Measurements from ENCODE around the gene CST3. TPM values are rescaled to one million over a fixed set of nuclear protein-coding genes. Genes with fewer than 3 reads are reported as not detected.
A peak's percentile ranks its signal among the peaks of the same experiment; 100 is the strongest.

Gene CST3
- polyA plus RNA-seq, 2 donors: 262 to 448 TPM

- H3K27me3 ChIP-seq (ENCODE audit: control insufficient read depth in 1 of 2, insufficient read depth in 2 of 2, low read length in 2 of 2): no peaks in the 10 kb centered on the region
- WGBS, 2 donors: 74 to 77% methylated on average over 10 of the region's 10 CpGs
- no peaks in the 10 kb centered on the region for H3K9me3 ChIP-seq (ENCODE audit: control insufficient read depth in 2 of 2, insufficient read depth in 1 of 2, low read depth in 1 of 2, low read length in 1 of 2)
- H3K27ac ChIP-seq (ENCODE audit: low read depth in 2 of 2, low read length in 1 of 2): no peak overlapping the region
- no peak overlapping the region for H3K4me3 ChIP-seq (ENCODE audit: low read depth in 1 of 2, low read length in 2 of 2)
- no peaks in the 10 kb centered on the region for H3K36me3 ChIP-seq (ENCODE audit: control insufficient read depth in 2 of 2, insufficient read depth in 2 of 2, low read length in 1 of 2)
- peaks cover 2 to 6% of the 10 kb centered on the region in 2 donors for H3K4me1 ChIP-seq (ENCODE audit: control insufficient read depth in 2 of 2, insufficient read depth in 2 of 2, low read length in 1 of 2)
Measured at GRCh38 chr20:23656372-23656771, 18.6 kb upstream of the CST3 start.

GRCh38 chr20:23655491-23656211, 17.9 kb upstream of the CST3 start:
- H3K36me3 ChIP-seq (ENCODE audit: control insufficient read depth in 2 of 2, insufficient read depth in 2 of 2, low read length in 1 of 2): no peaks in the 10 kb centered on the region
- peaks cover 2 to 6% of the 10 kb centered on the region in 2 donors for H3K4me1 ChIP-seq (ENCODE audit: control insufficient read depth in 2 of 2, insufficient read depth in 2 of 2, low read length in 1 of 2)
- H3K9me3 ChIP-seq (ENCODE audit: control insufficient read depth in 2 of 2, insufficient read depth in 1 of 2, low read depth in 1 of 2, low read length in 1 of 2): no peaks in the 10 kb centered on the region
- no peak overlapping the region for H3K4me3 ChIP-seq (ENCODE audit: low read depth in 1 of 2, low read length in 2 of 2)
- peak overlapping the region; percentile 18 to 49 for H3K27ac ChIP-seq (ENCODE audit: low read depth in 2 of 2, low read length in 1 of 2)
- H3K27me3 ChIP-seq (ENCODE audit: control insufficient read depth in 1 of 2, insufficient read depth in 2 of 2, low read length in 2 of 2): no peaks in the 10 kb centered on the region
- 55 to 63% methylated on average over 23 of the region's 23 CpGs for WGBS, 2 donors

- WGBS, 2 donors: 51 to 52% methylated on average over 4 of the region's 4 CpGs
- no peak overlapping the region for H3K4me3 ChIP-seq (ENCODE audit: low read depth in 1 of 2, low read length in 2 of 2)
- H3K27me3 ChIP-seq (ENCODE audit: control insufficient read depth in 1 of 2, insufficient read depth in 2 of 2, low read length in 2 of 2): no peaks in the 10 kb centered on the region
- H3K36me3 ChIP-seq (ENCODE audit: control insufficient read depth in 2 of 2, insufficient read depth in 2 of 2, low read length in 1 of 2): no peaks in the 10 kb centered on the region
- H3K4me1 ChIP-seq (ENCODE audit: control insufficient read depth in 2 of 2, insufficient read depth in 2 of 2, low read length in 1 of 2): peaks cover 2 to 6% of the 10 kb centered on the region in 2 donors
- H3K27ac ChIP-seq (ENCODE audit: low read depth in 2 of 2, low read length in 1 of 2): no peak overlapping the region
- H3K9me3 ChIP-seq (ENCODE audit: control insufficient read depth in 2 of 2, insufficient read depth in 1 of 2, low read depth in 1 of 2, low read length in 1 of 2): no peaks in the 10 kb centered on the region
Measured at GRCh38 chr20:23654717-23655116, 17.0 kb upstream of the CST3 start.

GRCh38 chr20:23654000-23654399, 16.2 kb upstream of the CST3 start:
- Histone ChIP-seq H3K4me3 (ENCODE audit: low read depth in 1 of 2, low read length in 2 of 2) (no peak overlapping the region), H3K9me3 (ENCODE audit: control insufficient read depth in 2 of 2, insufficient read depth in 1 of 2, low read depth in 1 of 2, low read length in 1 of 2) (no peaks in the 10 kb centered on the region), H3K27me3 (ENCODE audit: control insufficient read depth in 1 of 2, insufficient read depth in 2 of 2, low read length in 2 of 2) (no peaks in the 10 kb centered on the region), H3K27ac (ENCODE audit: low read depth in 2 of 2, low read length in 1 of 2) (peak overlapping the region in 1 of 2 donors; percentile 17), H3K36me3 (ENCODE audit: control insufficient read depth in 2 of 2, insufficient read depth in 2 of 2, low read length in 1 of 2) (no peaks in the 10 kb centered on the region), H3K4me1 (ENCODE audit: control insufficient read depth in 2 of 2, insufficient read depth in 2 of 2, low read length in 1 of 2) (peaks cover 2 to 6% of the 10 kb centered on the region in 2 donors)
- 42 to 61% methylated on average over 2 of the region's 2 CpGs for WGBS, 2 donors

GRCh38 chr20:23653400-23653938, 15.7 kb upstream of the CST3 start:
- Histone ChIP-seq H3K27ac (ENCODE audit: low read depth in 2 of 2, low read length in 1 of 2) (peak overlapping the region; percentile 2 to 17), H3K9me3 (ENCODE audit: control insufficient read depth in 2 of 2, insufficient read depth in 1 of 2, low read depth in 1 of 2, low read length in 1 of 2) (no peaks in the 10 kb centered on the region)
- 71 to 90% methylated on average over 3 of the region's 3 CpGs for WGBS, 2 donors

GRCh38 chr20:23652926-23653325, 15.2 kb upstream of the CST3 start:
- Histone ChIP-seq H3K4me3 (ENCODE audit: low read depth in 1 of 2, low read length in 2 of 2) (no peak overlapping the region), H3K9me3 (ENCODE audit: control insufficient read depth in 2 of 2, insufficient read depth in 1 of 2, low read depth in 1 of 2, low read length in 1 of 2) (no peaks in the 10 kb centered on the region), H3K27me3 (ENCODE audit: control insufficient read depth in 1 of 2, insufficient read depth in 2 of 2, low read length in 2 of 2) (no peaks in the 10 kb centered on the region), H3K36me3 (ENCODE audit: control insufficient read depth in 2 of 2, insufficient read depth in 2 of 2, low read length in 1 of 2) (no peaks in the 10 kb centered on the region), H3K4me1 (ENCODE audit: control insufficient read depth in 2 of 2, insufficient read depth in 2 of 2, low read length in 1 of 2) (peaks cover 2 to 6% of the 10 kb centered on the region in 2 donors), H3K27ac (ENCODE audit: low read depth in 2 of 2, low read length in 1 of 2) (no peak overlapping the region)
- 74 to 83% methylated on average over 2 of the region's 2 CpGs for WGBS, 2 donors

More at GRCh38 chr20:23653400-23653938, 15.7 kb upstream of the CST3 start:
- Histone ChIP-seq H3K27me3 (ENCODE audit: control insufficient read depth in 1 of 2, insufficient read depth in 2 of 2, low read length in 2 of 2) (no peaks in the 10 kb centered on the region), H3K4me1 (ENCODE audit: control insufficient read depth in 2 of 2, insufficient read depth in 2 of 2, low read length in 1 of 2) (peaks cover 2 to 6% of the 10 kb centered on the region in 2 donors), H3K4me3 (ENCODE audit: low read depth in 1 of 2, low read length in 2 of 2) (no peak overlapping the region), H3K36me3 (ENCODE audit: control insufficient read depth in 2 of 2, insufficient read depth in 2 of 2, low read length in 1 of 2) (no peaks in the 10 kb centered on the region)

- Histone ChIP-seq H3K36me3 (ENCODE audit: control insufficient read depth in 2 of 2, insufficient read depth in 2 of 2, low read length in 1 of 2) (no peaks in the 10 kb centered on the region), H3K27me3 (ENCODE audit: control insufficient read depth in 1 of 2, insufficient read depth in 2 of 2, low read length in 2 of 2) (no peaks in the 10 kb centered on the region), H3K9me3 (ENCODE audit: control insufficient read depth in 2 of 2, insufficient read depth in 1 of 2, low read depth in 1 of 2, low read length in 1 of 2) (no peaks in the 10 kb centered on the region), H3K27ac (ENCODE audit: low read depth in 2 of 2, low read length in 1 of 2) (no peak overlapping the region), H3K4me3 (ENCODE audit: low read depth in 1 of 2, low read length in 2 of 2) (no peak overlapping the region), H3K4me1 (ENCODE audit: control insufficient read depth in 2 of 2, insufficient read depth in 2 of 2, low read length in 1 of 2) (peaks cover 2 to 6% of the 10 kb centered on the region in 2 donors)
Measured at GRCh38 chr20:23652371-23652770, 14.6 kb upstream of the CST3 start.

- 86 to 88% methylated on average over 2 of the region's 2 CpGs for WGBS, 2 donors
- Histone ChIP-seq H3K27me3 (ENCODE audit: control insufficient read depth in 1 of 2, insufficient read depth in 2 of 2, low read length in 2 of 2) (no peaks in the 10 kb centered on the region), H3K36me3 (ENCODE audit: control insufficient read depth in 2 of 2, insufficient read depth in 2 of 2, low read length in 1 of 2) (no peaks in the 10 kb centered on the region), H3K4me3 (ENCODE audit: low read depth in 1 of 2, low read length in 2 of 2) (no peak overlapping the region), H3K4me1 (ENCODE audit: control insufficient read depth in 2 of 2, insufficient read depth in 2 of 2, low read length in 1 of 2) (peaks cover 2 to 6% of the 10 kb centered on the region in 2 donors), H3K27ac (ENCODE audit: low read depth in 2 of 2, low read length in 1 of 2) (no peak overlapping the region), H3K9me3 (ENCODE audit: control insufficient read depth in 2 of 2, insufficient read depth in 1 of 2, low read depth in 1 of 2, low read length in 1 of 2) (no peaks in the 10 kb centered on the region)
Measured at GRCh38 chr20:23651117-23651516, 13.4 kb upstream of the CST3 start.

- Histone ChIP-seq H3K4me3 (ENCODE audit: low read depth in 1 of 2, low read length in 2 of 2) (no peak overlapping the region), H3K36me3 (ENCODE audit: control insufficient read depth in 2 of 2, insufficient read depth in 2 of 2, low read length in 1 of 2) (no peaks in the 10 kb centered on the region), H3K27ac (ENCODE audit: low read depth in 2 of 2, low read length in 1 of 2) (no peak overlapping the region), H3K9me3 (ENCODE audit: control insufficient read depth in 2 of 2, insufficient read depth in 1 of 2, low read depth in 1 of 2, low read length in 1 of 2) (no peaks in the 10 kb centered on the region), H3K27me3 (ENCODE audit: control insufficient read depth in 1 of 2, insufficient read depth in 2 of 2, low read length in 2 of 2) (no peaks in the 10 kb centered on the region), H3K4me1 (ENCODE audit: control insufficient read depth in 2 of 2, insufficient read depth in 2 of 2, low read length in 1 of 2) (peaks cover 2 to 4% of the 10 kb centered on the region in 2 donors)
- 90 to 93% methylated on average over 1 of the region's 1 CpG for WGBS, 2 donors
Measured at GRCh38 chr20:23649830-23650417, 12.2 kb upstream of the CST3 start.
